Gastrocnemius medialis (tissue), 4 donors: ENCODE results near the gene GOLGA6A. TPM values are rescaled to one million over a fixed set of nuclear protein-coding genes. Genes with fewer than 3 reads are reported as not detected.

Source experiments
- ATAC-seq, 2 donors: fragments of 150-250 bp; one replicate each; pipeline ENCODE4 v1.9.1; 2016
- DNase-seq, 2 donors: peaks; one replicate each; pipeline ENCODE4 v3.0.0-alpha.2; 2019
- H3K27ac ChIP-seq, 4 donors: fragments of 200-600 bp; sonication (generic); 1 replicate in 1 of 4; 2 replicates in 3 of 4; pipeline ENCODE4 v1.5.1; 2016 to 2018; ENCODE audit warnings: mild to moderate bottlenecking in 2 of 4, moderate library complexity in 1 of 4
- H3K27me3 ChIP-seq, 3 donors: fragments of 200-600 bp; sonication (generic) in 2 of 3; 1 replicate in 1 of 3; 2 replicates in 2 of 3; pipeline versions ENCODE4 v1.5.1 to v1.6.0; 2016 to 2019; ENCODE audit warnings: mild to moderate bottlenecking in 1 of 3, moderate library complexity in 1 of 3
- H3K36me3 ChIP-seq, 2 donors: fragments of 200-600 bp; sonication (generic) in 1 of 2; one replicate each; pipeline ENCODE4 v1.5.1; 2017 to 2018
- H3K4me1 ChIP-seq, 2 donors: fragments of 200-600 bp; sonication (generic) in 1 of 2; one replicate each; pipeline ENCODE4 v1.5.1; 2016 to 2017; ENCODE audit warnings: mild to moderate bottlenecking in 2 of 2
- H3K4me3 ChIP-seq, 4 donors: fragments of 200-600 bp; sonication (generic) in 3 of 4; 1 replicate in 1 of 4; 2 replicates in 3 of 4; pipeline ENCODE4 v1.5.1; 2016 to 2019; ENCODE audit warnings: mild to moderate bottlenecking in 2 of 4
- H3K9me3 ChIP-seq, 3 donors: fragments of 200-600 bp; sonication (generic) in 2 of 3; 1 replicate in 1 of 3; 2 replicates in 2 of 3; pipeline ENCODE4 v1.5.1; 2016 to 2019
- POLR2A ChIP-seq, 2 donors: fragments of 450-650 bp; IDR thresholded peaks; one replicate each; pipeline ENCODE4 v1.6.1; 2017; ENCODE audit warnings: antibody characterized with exemption in 2 of 2, mild to moderate bottlenecking in 2 of 2, moderate library complexity in 2 of 2
- in situ Hi-C, 4 donors: fragments of 200-750 bp; cut with MboI; loops; one replicate each; pipeline versions ENCODE4 v1.15.0 to v1.8.0; 2017; ENCODE audit warnings: low sequenced_read_pairs in 4 of 4
- intact Hi-C: fragments of 100-400 bp; cut with DNase I; formaldehyde crosslinking; loops from one replicate; pipeline ENCODE4 v1.15.1; 2023; ENCODE audit warnings: low total_unique reads
- total RNA-seq, 4 donors: library from RNA; depleted of rRNA; stranded (reverse); fragments of >200 nt; gene quantifications; one replicate each; pipeline versions ENCODE4 v1.1.0 to v1.2.3, GENCODE V29; 2016
- TF ChIP-seq, protein P1 (sequence below), 5 experiments: fragments of 450-650 bp in 3 of 5; fragments of 200-600 bp in 2 of 5; sonication (generic) in 2 of 5; IDR thresholded peaks in 4 of 5; conservative IDR thresholded peaks in 1 of 5; 1 replicate in 4 of 5; 2 replicates in 1 of 5; pipeline ENCODE4 v1.5.1; 2016 to 2019; ENCODE audit warnings: antibody characterized with exemption in 5 of 5, mild to moderate bottlenecking in 3 of 5, moderate library complexity in 3 of 5

GOLGA6A gene
- total RNA-seq, 4 donors from 2014 or later: 0.10 to 0.83 TPM; not detected in 2

DNA sequence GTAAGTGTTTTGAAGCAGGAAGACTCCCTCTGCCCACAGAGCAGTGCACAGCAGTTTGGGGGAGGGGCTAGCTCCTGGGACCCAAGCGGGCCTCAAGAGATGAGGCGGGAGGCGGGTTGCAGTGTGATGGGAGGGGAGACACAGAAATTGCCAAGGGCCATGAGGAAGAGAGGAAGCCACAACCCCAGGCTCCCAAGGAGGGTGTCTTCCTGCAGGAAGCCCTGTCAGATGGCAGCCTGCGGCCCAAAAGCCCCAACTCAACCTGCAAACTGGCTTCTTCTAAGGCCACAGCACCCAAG lies 40.7 kb upstream of the GOLGA6A start:
- Histone ChIP-seq H3K4me3 (no peak overlapping the region), H3K27ac (no peak overlapping the region), H3K36me3 (no peaks in the 10 kb centered on the region), H3K9me3 (no peaks in the 10 kb centered on the region), H3K4me1 (peaks cover 0 to 5% of the 10 kb centered on the region in 2 donors), H3K27me3 (peaks cover 11 to 26% (median 13%) of the 10 kb centered on the region in 3 donors)
- ATAC-seq (no peak), DNase-seq (no peak)
- no peak for TF ChIP-seq POLR2A (IDR thresholded peaks at IDR 0.05)
- TF ChIP-seq, protein P1, sequence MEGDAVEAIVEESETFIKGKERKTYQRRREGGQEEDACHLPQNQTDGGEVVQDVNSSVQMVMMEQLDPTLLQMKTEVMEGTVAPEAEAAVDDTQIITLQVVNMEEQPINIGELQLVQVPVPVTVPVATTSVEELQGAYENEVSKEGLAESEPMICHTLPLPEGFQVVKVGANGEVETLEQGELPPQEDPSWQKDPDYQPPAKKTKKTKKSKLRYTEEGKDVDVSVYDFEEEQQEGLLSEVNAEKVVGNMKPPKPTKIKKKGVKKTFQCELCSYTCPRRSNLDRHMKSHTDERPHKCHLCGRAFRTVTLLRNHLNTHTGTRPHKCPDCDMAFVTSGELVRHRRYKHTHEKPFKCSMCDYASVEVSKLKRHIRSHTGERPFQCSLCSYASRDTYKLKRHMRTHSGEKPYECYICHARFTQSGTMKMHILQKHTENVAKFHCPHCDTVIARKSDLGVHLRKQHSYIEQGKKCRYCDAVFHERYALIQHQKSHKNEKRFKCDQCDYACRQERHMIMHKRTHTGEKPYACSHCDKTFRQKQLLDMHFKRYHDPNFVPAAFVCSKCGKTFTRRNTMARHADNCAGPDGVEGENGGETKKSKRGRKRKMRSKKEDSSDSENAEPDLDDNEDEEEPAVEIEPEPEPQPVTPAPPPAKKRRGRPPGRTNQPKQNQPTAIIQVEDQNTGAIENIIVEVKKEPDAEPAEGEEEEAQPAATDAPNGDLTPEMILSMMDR (IDR thresholded peaks at IDR 0.05 in 4 of 5, conservative IDR thresholded peaks at IDR 0.05 in 1 of 5): no peak
- in situ Hi-C loops: loop anchor here in 2 of 4 donors (5.0 to 10.0 kb wide), 2 partner anchors 68 to 184 kb away; no protein-coding TSS in a partner anchor
- intact Hi-C loops: loop anchor here (10.0 kb wide), 2 partner anchors 148 to 1152 kb away; no protein-coding TSS in a partner anchor

DNA sequence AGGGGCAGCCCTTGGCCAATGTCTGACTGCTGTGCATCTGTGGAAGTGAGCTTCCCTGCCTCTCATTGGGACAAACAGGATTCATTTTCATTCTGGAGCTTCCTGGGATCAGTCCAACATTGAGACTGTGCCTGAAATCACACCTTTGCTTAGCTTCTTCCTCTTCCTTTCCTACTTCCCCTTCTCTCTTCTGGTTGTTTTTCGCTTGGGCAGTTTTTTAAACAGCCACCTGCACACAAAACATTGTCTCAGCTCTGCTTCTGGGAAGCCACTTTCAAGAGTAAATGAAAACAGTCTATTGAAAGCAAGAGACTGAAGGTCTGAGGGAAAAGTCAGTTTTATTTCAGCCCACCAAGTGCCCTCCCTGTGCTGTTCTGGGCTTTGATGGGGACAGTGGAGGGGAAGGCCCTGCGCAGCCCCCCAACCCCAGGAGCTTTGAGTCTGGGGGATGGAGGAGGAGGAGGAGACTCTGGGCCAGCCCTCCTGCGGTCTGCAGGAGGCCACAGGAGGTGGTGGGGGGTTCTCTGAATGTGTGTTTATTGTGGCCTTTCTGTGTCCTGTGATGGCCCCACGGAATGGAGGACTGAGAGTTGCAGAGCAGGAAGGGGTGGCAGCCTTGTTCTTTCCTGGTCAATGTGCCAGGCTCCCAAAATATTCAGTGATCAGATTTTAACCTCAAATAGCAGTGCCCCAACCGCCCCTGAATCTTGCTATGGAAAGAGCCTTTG lies 40.2 kb upstream of the GOLGA6A start:
- peaks cover 7 to 21% (median 11%) of the 10 kb centered on the region in 3 donors for H3K27me3 ChIP-seq
- ATAC-seq: no peak
- in situ Hi-C loops (loop anchor here in 2 of 4 donors (5.0 to 10.0 kb wide), 2 partner anchors 68 to 185 kb away; no protein-coding TSS in a partner anchor), intact Hi-C loops (loop anchor here (10.0 kb wide), 2 partner anchors 148 to 1152 kb away; no protein-coding TSS in a partner anchor)
- H3K4me3 ChIP-seq: no peak overlapping the region
- no peaks in the 10 kb centered on the region for H3K4me1 ChIP-seq
- DNase-seq: no peak
- H3K27ac ChIP-seq: no peak overlapping the region
- H3K36me3 ChIP-seq: no peaks in the 10 kb centered on the region
- TF ChIP-seq, protein P1 (IDR thresholded peaks at IDR 0.05 in 4 of 5, conservative IDR thresholded peaks at IDR 0.05 in 1 of 5): no peak
- TF ChIP-seq POLR2A (IDR thresholded peaks at IDR 0.05): no peak
- no peaks in the 10 kb centered on the region for H3K9me3 ChIP-seq

DNA sequence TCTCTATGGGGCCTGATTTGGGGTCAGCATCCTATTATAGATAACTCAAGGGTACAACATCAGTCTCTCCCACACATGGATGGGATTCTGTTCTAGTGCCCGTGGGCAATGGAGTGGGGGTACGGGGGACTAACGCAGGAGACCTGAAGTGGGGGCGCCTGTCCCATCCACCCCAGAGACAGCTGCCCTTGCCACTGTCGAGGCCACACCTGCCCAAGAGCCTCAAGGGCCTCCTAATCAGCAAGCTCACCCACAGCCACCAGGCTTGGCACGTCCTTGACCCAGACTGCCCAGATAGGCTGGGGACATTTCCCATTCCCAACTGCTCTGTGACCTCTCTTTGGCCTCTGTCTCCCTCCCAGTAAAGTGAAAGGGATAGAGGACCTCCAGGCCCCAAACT lies 39.5 kb upstream of the GOLGA6A start:
- H3K27me3 ChIP-seq: peaks cover 7 to 15% (median 11%) of the 10 kb centered on the region in 3 donors
- no peak for ATAC-seq

DNA sequence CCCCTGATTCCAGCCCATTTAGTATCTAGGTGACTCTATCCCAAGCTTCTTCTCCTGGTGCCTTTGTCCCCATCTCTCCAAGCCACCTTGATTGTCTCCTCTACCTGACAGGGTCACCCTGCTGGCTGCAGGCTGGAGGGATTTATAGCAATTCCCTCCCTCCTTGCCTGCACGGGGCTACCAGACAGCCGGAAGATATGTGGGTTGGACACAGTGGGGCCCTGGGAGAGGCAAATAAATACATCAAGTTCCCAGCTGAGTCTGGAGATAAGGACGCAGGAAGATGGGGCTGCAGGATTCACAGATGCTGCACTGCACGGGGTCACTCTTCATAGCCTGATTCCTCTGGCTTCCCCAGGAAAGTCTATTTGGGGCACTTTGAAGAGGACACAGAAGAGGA lies 38.7 kb upstream of the GOLGA6A start:
- Histone ChIP-seq H3K36me3 (no peaks in the 10 kb centered on the region), H3K4me3 (no peak overlapping the region), H3K4me1 (no peaks in the 10 kb centered on the region), H3K9me3 (no peaks in the 10 kb centered on the region), H3K27me3 (peaks cover 7 to 15% (median 11%) of the 10 kb centered on the region in 3 donors), H3K27ac (no peak overlapping the region)
- intact Hi-C loops (loop anchor here (10.0 kb wide), 2 partner anchors 146 to 1154 kb away; no protein-coding TSS in a partner anchor), in situ Hi-C loops (loop anchor here in 2 of 4 donors (5.0 to 10.0 kb wide), 2 partner anchors 66 to 186 kb away; no protein-coding TSS in a partner anchor)
- no peak for ATAC-seq
- no peak for DNase-seq
- TF ChIP-seq, protein P1 (IDR thresholded peaks at IDR 0.05 in 4 of 5, conservative IDR thresholded peaks at IDR 0.05 in 1 of 5): no peak
- TF ChIP-seq POLR2A (IDR thresholded peaks at IDR 0.05): no peak

More for the DNA sequence above, 39.5 kb upstream of the GOLGA6A start:
- TF ChIP-seq, protein P1 (IDR thresholded peaks at IDR 0.05 in 4 of 5, conservative IDR thresholded peaks at IDR 0.05 in 1 of 5): no peak
- no peak for TF ChIP-seq POLR2A (IDR thresholded peaks at IDR 0.05)
- intact Hi-C loops (loop anchor here (10.0 kb wide), 2 partner anchors 147 to 1153 kb away; no protein-coding TSS in a partner anchor), in situ Hi-C loops (loop anchor here in 2 of 4 donors (5.0 to 10.0 kb wide), 2 partner anchors 67 to 185 kb away; no protein-coding TSS in a partner anchor)
- Histone ChIP-seq H3K4me1 (no peaks in the 10 kb centered on the region), H3K9me3 (no peaks in the 10 kb centered on the region), H3K36me3 (no peaks in the 10 kb centered on the region), H3K27ac (no peak overlapping the region), H3K4me3 (no peak overlapping the region)
- no peak for DNase-seq
